H9 (cell line): ENCODE data around the gene ITSN1. TPM values are rescaled to one million over a fixed set of nuclear protein-coding genes. Genes with fewer than 3 reads are reported as not detected.
A peak's percentile ranks its signal among the peaks of the same experiment; 100 is the strongest.

ENCODE experiments used
- DNase-seq: peaks from one replicate; pipeline ENCODE4 v3.0.0-alpha.2; 2017
- H2AFZ ChIP-seq: one replicate; pipeline ENCODE4 v1.6.1; 2013; ENCODE audit warnings: mild to moderate bottlenecking, low read length, control low read depth, moderate library complexity
- H2AK5ac ChIP-seq: 2 replicates; pipeline ENCODE4 v1.6.1; 2013; ENCODE audit warnings: low read length, control low read depth, mixed read lengths; ENCODE audit not compliant: insufficient read length
- H2BK120ac ChIP-seq: one replicate; pipeline ENCODE4 v1.6.1; 2013; ENCODE audit warnings: low read depth, mild to moderate bottlenecking, low read length, control low read depth, inconsistent platforms; ENCODE audit not compliant: poor library complexity, severe bottlenecking
- H2BK12ac ChIP-seq: 2 replicates; pipeline ENCODE4 v1.6.1; 2013; ENCODE audit warnings: low read length, control low read depth, mixed read lengths, low read depth; ENCODE audit not compliant: insufficient read length
- H2BK15ac ChIP-seq: 2 replicates; pipeline ENCODE4 v1.6.1; 2013; ENCODE audit warnings: low read depth, low read length, control low read depth
- H2BK20ac ChIP-seq: one replicate; pipeline ENCODE4 v1.6.1; 2013; ENCODE audit warnings: low read depth, mild to moderate bottlenecking, low read length, control low read depth, inconsistent platforms; ENCODE audit not compliant: poor library complexity, severe bottlenecking
- H2BK5ac ChIP-seq: 2 replicates; pipeline ENCODE4 v1.6.1; 2013; ENCODE audit warnings: low read length, control low read depth, mixed read lengths; ENCODE audit not compliant: insufficient read length
- H3K14ac ChIP-seq: 2 replicates; pipeline ENCODE4 v1.6.1; 2013; ENCODE audit warnings: low read length, control low read depth; ENCODE audit not compliant: insufficient read depth
- H3K18ac ChIP-seq: 2 replicates; pipeline ENCODE4 v1.6.1; 2013; ENCODE audit warnings: low read depth, mild to moderate bottlenecking, mixed read lengths, low read length, control low read depth; ENCODE audit not compliant: insufficient read length
- H3K23ac ChIP-seq: 2 replicates; pipeline ENCODE4 v1.6.1; 2013; ENCODE audit warnings: low read length, control low read depth, mixed read lengths, low read depth; ENCODE audit not compliant: insufficient read length
- H3K23me2 ChIP-seq: 2 replicates; pipeline ENCODE4 v1.6.1; 2013; ENCODE audit warnings: low read depth, mild to moderate bottlenecking, mixed read lengths, low read length, control low read depth; ENCODE audit not compliant: insufficient read length, poor library complexity, severe bottlenecking
- H3K27ac ChIP-seq: 2 replicates; pipeline ENCODE4 v1.5.1; 2013; ENCODE audit warnings: low read length, control low read depth, mixed read lengths, low read depth; ENCODE audit not compliant: insufficient read length
- H3K27me3 ChIP-seq: 2 replicates; pipeline ENCODE4 v1.6.1; 2013; ENCODE audit warnings: low read length, control low read depth, inconsistent platforms; ENCODE audit not compliant: insufficient read depth
- H3K4ac ChIP-seq: 2 replicates; pipeline ENCODE4 v1.6.1; 2013; ENCODE audit warnings: low read depth, mild to moderate bottlenecking, control low read depth, inconsistent platforms, low read length, moderate library complexity
- H3K4me1 ChIP-seq: 2 replicates; pipeline ENCODE4 v1.6.1; 2013; ENCODE audit warnings: low read length, control low read depth, inconsistent platforms; ENCODE audit not compliant: insufficient read depth
- H3K4me2 ChIP-seq: 2 replicates; pipeline ENCODE4 v1.6.1; 2013; ENCODE audit warnings: low read length, control low read depth, mixed read lengths; ENCODE audit not compliant: insufficient read length, insufficient read depth
- H3K56ac ChIP-seq: 2 replicates; pipeline ENCODE4 v1.6.1; 2013; ENCODE audit warnings: low read depth, mild to moderate bottlenecking, mixed read lengths, low read length, control low read depth; ENCODE audit not compliant: insufficient read length
- H3K79me1 ChIP-seq: 2 replicates; pipeline ENCODE4 v1.6.1; 2013; ENCODE audit warnings: low read depth, mild to moderate bottlenecking, moderate library complexity, low read length, control low read depth, inconsistent platforms; ENCODE audit not compliant: insufficient read depth, poor library complexity, severe bottlenecking
- H3K79me2 ChIP-seq: 2 replicates; pipeline ENCODE4 v1.6.1; 2013; ENCODE audit warnings: low read length, control low read depth, inconsistent platforms; ENCODE audit not compliant: insufficient read depth
- H3K9ac ChIP-seq: 2 replicates; pipeline ENCODE4 v1.6.1; 2013; ENCODE audit warnings: low read length, control low read depth, mixed read lengths; ENCODE audit not compliant: insufficient read length; ENCODE audit errors: extremely low read depth
- H3K9me3 ChIP-seq: one replicate; pipeline ENCODE4 v1.6.1; 2013; ENCODE audit warnings: low read depth, low read length, inconsistent platforms; ENCODE audit not compliant: control insufficient read depth
- H3T11ph ChIP-seq: one replicate; pipeline ENCODE4 v1.6.1; 2013; ENCODE audit warnings: mild to moderate bottlenecking, low read length, control low read depth, inconsistent platforms
- H4K20me1 ChIP-seq: one replicate; pipeline ENCODE4 v1.6.1; 2013; ENCODE audit not compliant: control insufficient read depth, insufficient read length, insufficient read depth
- H4K5ac ChIP-seq: 2 replicates; pipeline ENCODE4 v1.6.1; 2013; ENCODE audit warnings: low read depth, mild to moderate bottlenecking, mixed read lengths, low read length, control low read depth; ENCODE audit not compliant: insufficient read length
- H4K8ac ChIP-seq: replicated peaks from 2 replicates; pipeline ENCODE4 v1.6.1; 2013; ENCODE audit warnings: low read length, control low read depth, mixed read lengths, low read depth; ENCODE audit not compliant: insufficient read length
- H4K91ac ChIP-seq: 2 replicates; pipeline ENCODE4 v1.6.1; 2013; ENCODE audit warnings: low read depth, mild to moderate bottlenecking, moderate library complexity, mixed read lengths, low read length, control low read depth; ENCODE audit not compliant: insufficient read length
- H3K27ac Mint-ChIP-seq, 3 experiments: 2 replicates in 2 of 3; 3 replicates in 1 of 3; pipeline ENCODE4 v1.8.0; 2020 to 2021; ENCODE audit warnings: mixed read lengths in 3 of 3, mild to moderate bottlenecking in 1 of 3, moderate library complexity in 1 of 3
- H3K27me3 Mint-ChIP-seq: 2 replicates; pipeline ENCODE4 v1.8.0; 2021; ENCODE audit warnings: low read depth, mild to moderate bottlenecking, moderate library complexity, mixed read lengths
- H3K36me3 Mint-ChIP-seq, 3 experiments: 2 replicates in 2 of 3; 3 replicates in 1 of 3; pipeline ENCODE4 v1.8.0; 2020 to 2021; ENCODE audit warnings: low read depth in 3 of 3, mixed read lengths in 3 of 3; ENCODE audit not compliant: insufficient read depth in 1 of 3
- H3K4me1 Mint-ChIP-seq, 2 experiments: 2 replicates each; pipeline ENCODE4 v1.8.0; 2020; ENCODE audit warnings: mixed read lengths in 2 of 2
- H3K4me3 Mint-ChIP-seq, 2 experiments: 2 replicates in 1 of 2; 3 replicates in 1 of 2; pipeline ENCODE4 v1.8.0; 2020 to 2021; ENCODE audit warnings: mild to moderate bottlenecking in 2 of 2, mixed read lengths in 2 of 2, moderate library complexity in 1 of 2
- H3K9me3 Mint-ChIP-seq, 2 experiments: 2 replicates in 1 of 2; 3 replicates in 1 of 2; pipeline ENCODE4 v1.8.0; 2020; ENCODE audit warnings: mild to moderate bottlenecking in 2 of 2, mixed read lengths in 2 of 2, moderate library complexity in 1 of 2
- CTCF ChIP-seq: fragments of 200-600 bp; sonication (generic); conservative IDR thresholded peaks from 3 replicates; pipeline ENCODE4 v1.8.0; 2021; ENCODE audit warnings: antibody characterized with exemption, mild to moderate bottlenecking
- WGBS: extraction: QIAGEN DNeasy Blood & Tissue Kit; methylation state at CpG from one replicate; pipeline ENCODE4 v1.1.7; 2013; ENCODE audit warnings: missing lambda C conversion rate, low lambda C conversion rate, mixed read lengths; ENCODE audit not compliant: insufficient read length; ENCODE audit errors: extremely low coverage; 5-methylcytosine and 5-hydroxymethylcytosine counted together
- total RNA-seq: library from RNA; stranded (reverse); gene quantifications from 2 replicates; pipeline ENCODE4 v1.2.1, GENCODE V29; 2021

The ITSN1 gene
- total RNA-seq, 1 experiment from 2014 or later: 94.2 TPM

- Histone ChIP-seq H3K4ac (no peak overlapping the region), H3K79me1 (peaks cover 2% of the 10 kb centered on the region), H2BK5ac (no peak overlapping the region), H3K27ac (no peak overlapping the region), H2AFZ (no peak overlapping the region), H3K14ac (no peak overlapping the region), H3K27me3 (no peaks in the 10 kb centered on the region; the same call in 1 of the 2 replicates), H3K9ac (no peak overlapping the region), H2AK5ac (no peak overlapping the region), H3K4me1 (no peaks in the 10 kb centered on the region), H4K91ac (no peak overlapping the region), H2BK120ac (no peak overlapping the region), H3K4me2 (no peak overlapping the region), H2BK12ac (no peak overlapping the region), H2BK15ac (no peak overlapping the region), H4K8ac (no peak overlapping the region), H3K56ac (no peak overlapping the region), H4K5ac (no peak overlapping the region), H3K79me2 (no peaks in the 10 kb centered on the region), H4K20me1 (no peaks in the 10 kb centered on the region), H3K23ac (no peak overlapping the region), H3K18ac (no peak overlapping the region), H3K9me3 (no peaks in the 10 kb centered on the region), H3K23me2 (no peaks in the 10 kb centered on the region), H3T11ph (no peak overlapping the region), H2BK20ac (no peak overlapping the region)
- Mint-ChIP-seq H3K27me3 (no peaks in the 10 kb centered on the region), H3K4me1 (no peaks in the 10 kb centered on the region), H3K27ac (0 out of 7 replicates have a peak overlapping the region, but pooled peaks of 1 of the 3 experiments have one; percentile 5), H3K9me3 (no peaks in the 10 kb centered on the region), H3K36me3 (peaks cover 42 to 79% (median 73%) of the 10 kb centered on the region in 3 experiments), H3K4me3 (no peak overlapping the region)
- no CpG with 5 or more reads among the region's 3 CpGs for WGBS
- no peak for DNase-seq
- TF ChIP-seq CTCF: no peak
These were observed 128.2 kb downstream of the ITSN1 start for GRCh38 chr21:33770542-33770941.
